ENCODE data around the gene SLIT1. TPM values are rescaled to one million over a fixed set of nuclear protein-coding genes. Genes with fewer than 3 reads are reported as not detected.

Gene SLIT1
- total RNA-seq, 1 donor from 2014 or later, result 0.12 TPM

- DNase-seq (ENCODE audit: low read depth), result no peak
- TF ChIP-seq CTCF (conservative IDR thresholded peaks at IDR 0.05; ENCODE audit: low read depth, low read length), result no peak
- H3K4me3 ChIP-seq (ENCODE audit: low read depth, low read length), result no peak overlapping the region
Observed at GRCh38 chr10:97215619-97216260, 30.0 kb upstream of the SLIT1 start.

- TF ChIP-seq CTCF (conservative IDR thresholded peaks at IDR 0.05; ENCODE audit: low read depth, low read length), result no peak
- DNase-seq (ENCODE audit: low read depth), result no peak
- no peak overlapping the region for H3K4me3 ChIP-seq (ENCODE audit: low read depth, low read length)
Observed at GRCh38 chr10:97213431-97213830, 27.7 kb upstream of the SLIT1 start.

GRCh38 chr10:97211229-97211628 is 25.5 kb upstream of the SLIT1 start:
- no peak for TF ChIP-seq CTCF (conservative IDR thresholded peaks at IDR 0.05; ENCODE audit: low read depth, low read length)
- H3K4me3 ChIP-seq (ENCODE audit: low read depth, low read length), result no peak overlapping the region
- no peak for DNase-seq (ENCODE audit: low read depth)

GRCh38 chr10:97210543-97210960 is 24.8 kb upstream of the SLIT1 start:
- no peak for DNase-seq (ENCODE audit: low read depth)
- H3K4me3 ChIP-seq (ENCODE audit: low read depth, low read length), result no peak overlapping the region
- TF ChIP-seq CTCF (conservative IDR thresholded peaks at IDR 0.05; ENCODE audit: low read depth, low read length), result peak; percentile 99

GRCh38 chr10:97207756-97208346 is 22.1 kb upstream of the SLIT1 start:
- TF ChIP-seq CTCF (conservative IDR thresholded peaks at IDR 0.05; ENCODE audit: low read depth, low read length), result no peak
- H3K4me3 ChIP-seq (ENCODE audit: low read depth, low read length), result no peak overlapping the region
- no peak for DNase-seq (ENCODE audit: low read depth)

GRCh38 chr10:97207131-97207530 is 21.4 kb upstream of the SLIT1 start:
- no peak for DNase-seq (ENCODE audit: low read depth)
- no peak for TF ChIP-seq CTCF (conservative IDR thresholded peaks at IDR 0.05; ENCODE audit: low read depth, low read length)
- no peak overlapping the region for H3K4me3 ChIP-seq (ENCODE audit: low read depth, low read length)
